ENCODE data around the gene DNAH3.

GRCh38 chr16:20944861-20945574, 205.6 kb downstream of the DNAH3 start:
- TF ChIP-seq SMC3 (IDR thresholded peaks at IDR 0.05; ENCODE audit: low read length) = peak; percentile 26; the same call in 1 of the 2 replicates
- TF ChIP-seq JUND (CRISPR knock-in tag; IDR thresholded peaks at IDR 0.05) = no peak
- no peak for TF ChIP-seq POLR2AphosphoS5 (IDR thresholded peaks at IDR 0.05; ENCODE audit: low read depth, low read length)
- peak; percentile 65 for TF ChIP-seq CTCF (CRISPR knock-in tag; IDR thresholded peaks at IDR 0.05)
- TF ChIP-seq SALL1 (CRISPR knock-in tag; IDR thresholded peaks at IDR 0.05) = no peak
- TF ChIP-seq EZH2 (conservative IDR thresholded peaks at IDR 0.05; ENCODE audit: low read depth, low read length) = no peak
- TF ChIP-seq ZNF792 (CRISPR knock-in tag; IDR thresholded peaks at IDR 0.05) = no peak
- no peak for TF ChIP-seq REST (IDR thresholded peaks at IDR 0.05; ENCODE audit: borderline replicate concordance in 1 of 2, low read depth in 1 of 2, low read length in 2 of 2)
- no peak for TF ChIP-seq FOXJ3 (CRISPR knock-in tag; IDR thresholded peaks at IDR 0.05; ENCODE audit: borderline replicate concordance)

All from HepG2 (cell line).